SH-SY5Y (cell line): ENCODE data around the gene ARMC6.

Source experiments
- GATA2 ChIP-seq: IDR thresholded peaks from 2 replicates; pipeline ENCODE4 v1.6.1; 2011; ENCODE audit warnings: mild to moderate bottlenecking, low read depth, low read length
- GATA3 ChIP-seq: IDR thresholded peaks from 2 replicates; pipeline ENCODE4 v1.6.1; 2011; ENCODE audit warnings: low read depth, mild to moderate bottlenecking, low read length, moderate library complexity

The ARMC6 gene

GRCh38 chr19:19071897-19072296 is 38.5 kb downstream of the ARMC6 start:
- no peak for TF ChIP-seq GATA3
- no peak for TF ChIP-seq GATA2

GRCh38 chr19:19074196-19074882 is 40.9 kb downstream of the ARMC6 start:
- TF ChIP-seq GATA2, result peak; percentile 49
- TF ChIP-seq GATA3, result no peak

- TF ChIP-seq GATA2, result no peak
- no peak for TF ChIP-seq GATA3
These were observed 41.7 kb downstream of the ARMC6 start for GRCh38 chr19:19075126-19075525.

GRCh38 chr19:19076476-19076875 is 43.1 kb downstream of the ARMC6 start:
- TF ChIP-seq GATA2, result no peak
- no peak for TF ChIP-seq GATA3

- TF ChIP-seq GATA2 (no peak), GATA3 (no peak)
These were observed 43.7 kb downstream of the ARMC6 start for GRCh38 chr19:19077103-19077502.

- no peak for TF ChIP-seq GATA2
These were observed 45.4 kb downstream of the ARMC6 start for GRCh38 chr19:19078801-19079200.

GRCh38 chr19:19079571-19079970 is 46.2 kb downstream of the ARMC6 start:
- TF ChIP-seq GATA2 (no peak), GATA3 (no peak)

GRCh38 chr19:19081642-19082151 is 48.3 kb downstream of the ARMC6 start:
- TF ChIP-seq GATA2 (no peak), GATA3 (no peak)

GRCh38 chr19:19083413-19084178 is 50.2 kb downstream of the ARMC6 start:
- TF ChIP-seq GATA3 (no peak), GATA2 (no peak)

GRCh38 chr19:19087676-19088075 is 54.3 kb downstream of the ARMC6 start:
- no peak for TF ChIP-seq GATA3
- TF ChIP-seq GATA2, result no peak

- TF ChIP-seq GATA2 (no peak), GATA3 (no peak)
These were observed 61.1 kb downstream of the ARMC6 start for GRCh38 chr19:19094513-19094912.

GRCh38 chr19:19095691-19096090 is 62.3 kb downstream of the ARMC6 start:
- TF ChIP-seq GATA3 (no peak), GATA2 (no peak)

GRCh38 chr19:19096641-19097627 is 63.5 kb downstream of the ARMC6 start:
- TF ChIP-seq GATA2 (no peak), GATA3 (no peak)

- TF ChIP-seq GATA2 (no peak), GATA3 (no peak)
These were observed 64.8 kb downstream of the ARMC6 start for GRCh38 chr19:19098084-19098702.
